Loucy (cell line): ENCODE results near the gene PSMG4.

Experiments used
- H2AFZ ChIP-seq: fragments of 200-600 bp; sonication (generic); 2 replicates; pipeline ENCODE4 v1.6.0; 2016; ENCODE audit warnings: antibody characterized with exemption, mild to moderate bottlenecking, low read length, moderate library complexity
- H3F3A ChIP-seq: fragments of 200-600 bp; 2 replicates; pipeline ENCODE4 v1.6.0; 2016; ENCODE audit warnings: antibody characterized with exemption, low read depth, mild to moderate bottlenecking
- H3K27me3 ChIP-seq: fragments of 200-600 bp; sonication (generic); 2 replicates; pipeline ENCODE4 v1.6.1; 2014; ENCODE audit warnings: low read length, mild to moderate bottlenecking; ENCODE audit not compliant: insufficient read depth, poor library complexity, severe bottlenecking
- H3K36me3 ChIP-seq: fragments of 200-600 bp; sonication (generic); 2 replicates; pipeline ENCODE4 v1.6.1; 2016; ENCODE audit warnings: low read length; ENCODE audit not compliant: insufficient read depth
- H3K4me1 ChIP-seq: fragments of 200-600 bp; sonication (generic); 2 replicates; pipeline ENCODE4 v1.5.1; 2014; ENCODE audit warnings: low read length, mild to moderate bottlenecking; ENCODE audit not compliant: insufficient read depth, poor library complexity, severe bottlenecking
- H3K4me2 ChIP-seq: fragments of 200-600 bp; sonication (generic); 2 replicates; pipeline ENCODE4 v1.6.0; 2014; ENCODE audit warnings: antibody characterized with exemption, low read length, low read depth, mild to moderate bottlenecking; ENCODE audit not compliant: poor library complexity, severe bottlenecking
- H3K4me3 ChIP-seq: fragments of 200-600 bp; sonication (generic); 2 replicates; pipeline ENCODE4 v1.5.1; 2014; ENCODE audit warnings: low read length, mild to moderate bottlenecking, mixed read lengths; ENCODE audit not compliant: poor library complexity, severe bottlenecking
- H3K79me2 ChIP-seq: fragments of 200-600 bp; sonication (generic); 2 replicates; pipeline ENCODE4 v1.6.1; 2014; ENCODE audit warnings: low read length; ENCODE audit not compliant: insufficient read depth
- H3K9ac ChIP-seq: fragments of 200-600 bp; sonication (generic); 2 replicates; pipeline ENCODE4 v1.6.0; 2014; ENCODE audit warnings: mild to moderate bottlenecking, low read depth, low read length, moderate library complexity; ENCODE audit not compliant: poor library complexity, severe bottlenecking
- H3K9me2 ChIP-seq: fragments of 200-600 bp; sonication (generic); replicated peaks from 2 replicates; pipeline ENCODE4 v1.6.1; 2016; ENCODE audit warnings: low read depth, low read length, mixed read lengths
- H3K9me3 ChIP-seq: fragments of 200-600 bp; sonication (generic); 2 replicates; pipeline ENCODE4 v1.6.1; 2014; ENCODE audit warnings: mild to moderate bottlenecking, antibody characterized with exemption, low read length, low read depth; ENCODE audit not compliant: insufficient read depth
- H4K20me1 ChIP-seq: fragments of 200-600 bp; sonication (generic); 2 replicates; pipeline ENCODE4 v1.6.0; 2014; ENCODE audit warnings: antibody characterized with exemption, low read length, mild to moderate bottlenecking; ENCODE audit not compliant: insufficient read depth, poor library complexity, severe bottlenecking
- CTCF ChIP-seq: fragments of 200-600 bp; sonication (generic); conservative IDR thresholded peaks from 2 replicates; pipeline ENCODE4 v1.5.1; 2014; ENCODE audit warnings: mild to moderate bottlenecking, antibody characterized with exemption, low read length
- EZH2phosphoT487 ChIP-seq: fragments of 200-600 bp; IDR thresholded peaks from 2 replicates; pipeline ENCODE4 v1.6.1; 2018; ENCODE audit warnings: antibody characterized with exemption, mild to moderate bottlenecking, moderate library complexity, borderline replicate concordance

The PSMG4 gene

GRCh38 chr6:3228771-3229565, 29.8 kb upstream of the PSMG4 start:
- Histone ChIP-seq H3K9me2 (no peaks in the 10 kb centered on the region), H3K79me2 (no peaks in the 10 kb centered on the region), H3K4me2 (no peak overlapping the region), H2AFZ (no peak overlapping the region), H3F3A (no peaks in the 10 kb centered on the region), H3K4me1 (no peaks in the 10 kb centered on the region), H3K9ac (no peak overlapping the region), H4K20me1 (no peaks in the 10 kb centered on the region), H3K36me3 (no peaks in the 10 kb centered on the region), H3K4me3 (no peak overlapping the region), H3K9me3 (no peaks in the 10 kb centered on the region), H3K27me3 (no peaks in the 10 kb centered on the region)
- TF ChIP-seq EZH2phosphoT487 = no peak
- no peak for TF ChIP-seq CTCF

GRCh38 chr6:3229566-3230178, 29.1 kb upstream of the PSMG4 start:
- no peaks in the 10 kb centered on the region for H4K20me1 ChIP-seq
- no peaks in the 10 kb centered on the region for H3F3A ChIP-seq
- no peak for TF ChIP-seq EZH2phosphoT487
- H2AFZ ChIP-seq = no peak overlapping the region
- no peaks in the 10 kb centered on the region for H3K9me2 ChIP-seq
- H3K36me3 ChIP-seq = no peaks in the 10 kb centered on the region
- H3K27me3 ChIP-seq = no peaks in the 10 kb centered on the region
- no peak overlapping the region for H3K4me3 ChIP-seq
- no peaks in the 10 kb centered on the region for H3K79me2 ChIP-seq
- H3K4me1 ChIP-seq = no peaks in the 10 kb centered on the region
- H3K9me3 ChIP-seq = no peaks in the 10 kb centered on the region
- no peak overlapping the region for H3K4me2 ChIP-seq
- H3K9ac ChIP-seq = no peak overlapping the region

GRCh38 chr6:3230256-3230882, 28.4 kb upstream of the PSMG4 start:
- no peaks in the 10 kb centered on the region for H3K79me2 ChIP-seq
- H3K4me2 ChIP-seq = no peak overlapping the region
- no peaks in the 10 kb centered on the region for H4K20me1 ChIP-seq
- H2AFZ ChIP-seq = no peak overlapping the region
- no peaks in the 10 kb centered on the region for H3K9me3 ChIP-seq
- no peak overlapping the region for H3K9ac ChIP-seq
- H3K36me3 ChIP-seq = no peaks in the 10 kb centered on the region
- H3K9me2 ChIP-seq = no peaks in the 10 kb centered on the region
- H3F3A ChIP-seq = no peaks in the 10 kb centered on the region
- TF ChIP-seq CTCF (no peak), EZH2phosphoT487 (no peak)
- H3K27me3 ChIP-seq = no peaks in the 10 kb centered on the region
- no peak overlapping the region for H3K4me3 ChIP-seq
- peaks cover under 1% of the 10 kb centered on the region for H3K4me1 ChIP-seq
